GM19372 (cell line): Measurements from ENCODE around the gene ELOVL1.
A peak's percentile ranks its signal among the peaks of the same experiment; 100 is the strongest.

Experiments used
- ATAC-seq: cut with Tn5 transposase; IDR thresholded peaks from one replicate; pipeline ENCODE4 v1.9.1; 2021; ENCODE audit warnings: mild to moderate bottlenecking, low read depth, moderate library complexity; ENCODE audit not compliant: unreplicated experiment

The ELOVL1 gene

DNA sequence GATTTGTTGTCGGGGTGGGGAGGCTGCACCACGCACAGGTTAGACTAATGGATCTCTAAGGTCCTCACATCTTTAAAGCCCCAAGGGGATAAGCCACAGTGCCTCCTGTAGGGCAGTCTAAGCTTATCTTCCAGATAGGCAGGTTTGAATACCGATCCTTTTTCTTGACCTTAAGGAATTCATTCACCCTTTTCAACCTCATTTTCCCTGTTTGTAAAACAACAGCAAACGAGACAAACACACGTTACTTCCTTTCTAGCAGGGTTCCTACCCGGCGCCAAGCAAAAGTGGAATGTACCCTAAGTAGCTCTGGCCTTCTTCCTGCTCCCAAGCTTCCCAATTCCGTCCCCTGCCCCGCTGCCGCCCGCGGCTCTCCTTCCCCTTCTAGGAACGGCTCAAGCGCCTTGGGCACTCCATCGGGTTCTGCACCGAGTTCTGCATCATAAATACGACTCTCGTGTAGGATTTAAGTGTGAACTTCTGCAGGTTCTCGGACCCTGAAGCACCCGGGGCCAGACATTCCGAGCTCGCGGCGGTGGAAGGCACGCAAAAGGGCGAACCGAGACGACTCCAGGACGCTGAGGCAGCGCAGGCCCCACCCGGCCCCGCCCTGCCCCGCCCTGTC is 9.6 kb downstream of the ELOVL1 start:
- peak; percentile 15 for ATAC-seq

DNA sequence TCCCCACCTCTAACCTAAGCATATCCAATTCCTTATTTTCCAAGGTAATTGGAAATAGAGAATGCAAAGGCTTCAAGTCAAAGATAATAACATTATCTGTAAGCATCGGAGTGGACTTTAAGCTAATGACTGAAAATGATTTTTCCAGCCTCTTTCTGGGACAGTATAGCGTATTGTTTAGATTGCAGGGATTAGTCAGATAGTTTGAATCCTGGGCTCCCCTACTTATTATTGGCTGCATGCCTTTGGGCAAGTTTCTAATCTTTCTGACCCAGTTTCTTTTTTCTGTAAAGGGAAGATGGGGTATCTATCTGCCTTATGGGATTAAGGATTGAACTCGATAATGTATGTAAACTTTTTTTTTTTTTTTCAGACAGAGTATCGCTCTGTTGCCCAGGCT is 10.6 kb downstream of the ELOVL1 start:
- no peak for ATAC-seq

DNA sequence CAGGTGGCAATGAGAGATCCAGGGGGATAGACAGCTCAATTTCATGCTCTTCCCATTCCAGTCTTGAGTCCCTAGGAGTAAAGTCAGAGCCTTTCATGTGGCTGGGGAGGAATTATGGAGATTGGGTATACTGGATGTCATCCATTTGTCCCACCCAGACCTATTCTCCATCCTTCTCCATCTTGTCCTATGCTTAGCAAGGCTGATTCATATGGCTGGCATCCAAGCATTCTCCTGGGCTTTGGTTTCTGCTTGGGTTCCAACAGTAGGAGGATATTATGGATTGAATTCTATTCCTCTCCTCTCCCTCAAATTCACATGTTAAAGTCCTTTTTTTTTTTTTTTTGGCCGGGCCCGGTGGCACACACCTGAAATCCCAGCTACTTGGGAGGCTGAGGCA is 12.9 kb downstream of the ELOVL1 start:
- ATAC-seq: no peak

DNA sequence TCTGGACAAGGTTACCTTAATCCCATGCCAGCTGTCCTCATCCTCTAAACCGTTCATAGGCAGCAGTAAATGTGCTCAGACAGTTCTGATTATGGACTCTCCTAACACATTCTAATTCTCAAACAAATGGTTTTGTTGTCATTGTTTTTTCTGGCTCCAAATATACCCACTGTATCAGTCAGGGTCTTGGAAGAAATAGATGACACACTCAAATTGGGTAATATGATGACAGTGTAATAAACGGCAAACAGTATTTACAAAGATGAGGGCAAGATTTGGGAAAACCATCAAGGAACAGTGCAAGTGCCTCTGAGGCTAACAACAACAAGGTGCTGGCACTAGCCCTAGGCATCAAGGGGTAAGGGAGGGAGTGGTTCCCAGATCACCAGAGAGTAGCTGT is 13.3 kb downstream of the ELOVL1 start:
- ATAC-seq: no peak

DNA sequence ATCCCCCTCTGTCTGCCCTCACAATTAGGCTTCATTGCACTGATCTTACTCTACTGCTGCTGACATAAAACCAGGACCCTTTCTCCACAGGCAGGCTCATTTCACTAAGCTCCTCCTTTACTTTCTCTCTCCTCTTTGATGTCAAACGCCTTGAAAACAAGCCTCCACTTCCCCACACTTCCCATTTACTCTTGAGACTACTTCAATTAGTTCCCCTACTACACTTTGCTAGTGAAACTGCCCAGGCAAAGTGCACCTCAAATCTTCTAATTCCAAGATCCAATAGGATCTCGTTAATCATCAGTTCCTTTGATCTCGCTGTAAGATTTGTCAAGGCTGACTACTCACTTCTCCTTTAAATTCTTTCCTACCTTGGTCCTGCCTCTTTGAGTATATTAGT is 14.9 kb downstream of the ELOVL1 start:
- no peak for ATAC-seq

DNA sequence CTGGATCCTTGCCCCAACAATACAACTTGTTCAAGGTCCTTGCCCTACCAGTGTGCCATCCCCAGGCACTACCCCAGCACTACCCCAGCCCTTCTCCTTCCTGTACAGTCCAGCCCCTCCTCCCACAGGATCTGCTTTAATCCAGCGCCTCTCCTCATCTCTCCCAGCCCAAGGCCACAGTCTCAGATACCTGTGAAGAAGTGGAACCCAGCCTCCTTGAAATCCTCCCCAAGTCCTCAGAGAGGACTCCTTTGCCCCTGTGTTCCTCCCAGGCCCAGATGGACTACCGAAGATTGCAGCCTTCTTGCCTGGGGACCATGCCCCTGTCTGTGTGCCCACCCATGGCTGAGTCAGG is 15.5 kb downstream of the ELOVL1 start:
- no peak for ATAC-seq

DNA sequence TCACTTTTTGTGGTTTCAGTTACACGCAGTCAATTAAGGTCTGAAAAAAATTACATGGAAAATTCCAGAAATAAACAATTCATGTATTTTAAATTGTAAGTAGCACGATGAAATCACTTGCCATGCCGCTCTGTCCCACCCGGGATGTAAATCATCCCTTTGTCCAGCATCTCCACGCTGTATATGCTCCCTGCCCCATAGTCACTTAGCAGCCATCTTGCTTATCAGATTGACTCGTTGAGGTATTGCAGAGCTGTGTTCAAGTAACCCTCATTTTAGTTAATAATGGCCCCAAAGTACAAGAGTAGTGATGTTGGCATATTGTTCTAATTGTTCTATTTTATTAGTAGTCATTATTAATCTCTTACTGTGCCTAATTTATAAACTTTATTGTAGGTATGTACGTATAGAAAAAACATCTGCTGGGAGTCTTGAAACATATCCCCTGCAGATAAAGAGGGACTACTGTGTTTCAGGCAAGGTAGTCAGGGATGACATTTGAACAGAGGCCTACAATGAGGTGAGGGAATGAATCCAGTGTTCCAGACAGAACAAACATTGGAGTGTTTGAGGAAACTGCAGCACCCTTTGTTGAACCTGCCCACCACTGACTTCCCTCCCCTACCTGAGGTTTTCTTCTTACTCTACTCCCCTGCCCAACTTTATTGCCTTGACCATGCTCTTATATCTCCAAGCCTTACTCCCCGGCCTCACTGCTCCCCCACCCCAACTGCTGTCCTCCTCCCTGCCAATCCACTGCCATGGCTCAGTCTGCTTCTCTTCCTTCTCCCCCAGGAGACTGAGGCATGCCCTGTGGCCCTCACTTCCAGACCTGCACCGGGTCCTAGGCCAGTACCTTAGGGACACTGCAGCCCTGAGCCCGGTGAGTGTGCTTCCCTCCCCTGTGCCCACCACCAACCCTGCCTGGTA is 16.1 kb downstream of the ELOVL1 start:
- no peak for ATAC-seq

DNA sequence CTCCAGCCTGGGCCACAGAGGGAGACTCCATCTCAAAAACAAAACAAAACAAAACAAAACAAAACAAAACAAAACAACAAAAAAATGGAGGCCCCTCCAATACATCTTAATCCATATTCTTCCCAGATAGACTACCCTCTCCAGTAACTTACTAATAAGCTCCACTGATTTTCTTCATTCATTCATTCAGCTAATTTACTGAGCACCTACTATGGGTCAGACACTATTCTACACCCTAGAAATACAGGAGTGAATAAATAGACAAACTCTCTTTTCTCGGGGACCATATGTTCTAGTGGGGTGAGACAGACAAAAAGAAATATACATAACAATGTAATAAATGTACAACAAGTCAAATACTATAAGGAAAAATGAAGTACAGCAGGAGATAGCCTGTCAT is 16.8 kb downstream of the ELOVL1 start:
- ATAC-seq: no peak

DNA sequence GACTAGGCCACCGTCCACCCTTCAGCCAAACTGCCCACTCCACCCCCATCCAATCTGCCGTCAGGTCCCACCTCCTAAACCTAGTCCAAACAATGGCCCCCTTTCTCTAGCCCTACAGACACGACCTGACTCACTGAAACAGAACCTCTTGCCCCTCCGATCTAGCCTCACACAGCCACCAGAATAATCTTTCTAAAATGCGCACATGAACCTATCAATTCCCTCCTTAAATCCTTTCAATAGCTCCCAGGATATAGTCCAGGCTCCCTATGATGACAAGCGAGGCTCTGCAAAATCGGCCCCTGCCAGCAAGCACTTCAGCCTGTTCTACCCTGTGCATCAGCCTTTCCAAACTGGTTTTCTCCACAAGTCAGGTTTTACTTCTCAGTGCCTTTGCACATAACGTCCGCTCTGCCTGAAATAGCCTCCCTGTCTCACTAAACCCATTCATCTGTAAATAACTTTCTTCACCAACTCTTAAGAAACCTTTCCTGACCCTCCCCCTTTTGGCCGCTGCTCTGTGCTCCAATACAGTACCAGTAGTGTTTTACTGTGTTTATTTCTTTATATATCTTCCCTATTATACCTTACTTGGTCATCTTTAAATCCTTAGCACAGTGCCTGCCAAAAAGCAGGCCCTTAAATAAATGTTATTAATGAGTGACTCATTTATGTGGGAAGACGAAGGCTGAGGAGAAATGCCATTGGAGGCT is 18.1 kb downstream of the ELOVL1 start:
- ATAC-seq: no peak

DNA sequence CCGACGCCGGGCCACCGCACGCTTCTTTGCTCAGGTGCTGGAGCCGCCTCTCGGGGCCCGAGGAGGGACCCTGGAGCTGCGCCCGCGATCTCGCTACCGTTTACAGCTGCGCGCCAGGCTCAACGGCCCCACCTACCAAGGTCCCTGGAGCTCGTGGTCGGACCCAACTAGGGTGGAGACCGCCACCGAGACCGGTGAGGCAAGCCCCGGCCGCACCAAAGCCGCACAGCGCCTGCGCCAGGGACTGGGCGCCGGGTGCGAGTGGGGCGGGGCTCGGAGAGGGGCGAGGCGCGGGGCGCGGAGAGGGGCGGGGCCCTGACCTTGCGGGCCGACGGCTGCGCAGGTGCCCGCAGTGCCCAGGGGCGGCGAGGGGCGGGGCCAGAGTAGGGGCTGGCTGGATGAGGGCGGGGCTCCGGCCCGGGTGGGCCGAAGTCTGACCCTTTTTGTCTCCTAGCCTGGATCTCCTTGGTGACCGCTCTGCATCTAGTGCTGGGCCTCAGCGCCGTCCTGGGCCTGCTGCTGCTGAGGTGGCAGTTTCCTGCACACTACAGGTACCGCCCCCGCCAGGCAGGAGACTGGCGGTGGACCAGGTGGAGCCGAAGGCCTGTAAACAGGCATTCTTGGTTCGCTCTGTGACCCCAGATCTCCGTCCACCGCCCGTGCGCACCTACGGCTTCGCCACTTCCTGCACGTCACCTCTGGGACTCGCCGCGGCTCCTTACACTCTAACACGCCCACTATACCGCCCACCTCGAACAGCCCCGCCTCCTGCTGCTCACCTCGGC is 18.8 kb downstream of the ELOVL1 start:
- peak; percentile 86 for ATAC-seq

DNA sequence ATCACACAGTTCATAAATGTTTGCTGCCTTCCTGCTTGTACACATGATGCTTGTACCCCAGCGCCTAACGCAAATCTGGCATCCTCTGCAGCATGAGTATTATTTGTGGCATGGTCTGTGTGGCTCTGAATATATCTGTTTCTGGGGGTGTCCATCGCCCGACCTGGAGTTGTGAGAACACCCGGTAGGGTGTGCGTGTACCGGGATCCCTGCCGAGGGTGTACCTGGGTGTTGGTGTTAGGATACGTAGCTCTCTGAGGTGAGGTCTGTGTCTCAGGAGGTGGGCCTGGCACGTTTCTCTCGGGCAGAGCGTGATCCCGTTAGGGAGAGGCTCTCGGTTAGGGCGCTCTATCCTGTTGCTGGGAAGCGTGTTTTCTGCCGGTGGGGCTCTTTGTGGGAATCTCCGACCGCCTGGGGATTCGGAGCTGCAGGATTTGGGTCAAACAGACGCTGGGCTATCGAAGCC is 19.4 kb downstream of the ELOVL1 start:
- no peak for ATAC-seq

DNA sequence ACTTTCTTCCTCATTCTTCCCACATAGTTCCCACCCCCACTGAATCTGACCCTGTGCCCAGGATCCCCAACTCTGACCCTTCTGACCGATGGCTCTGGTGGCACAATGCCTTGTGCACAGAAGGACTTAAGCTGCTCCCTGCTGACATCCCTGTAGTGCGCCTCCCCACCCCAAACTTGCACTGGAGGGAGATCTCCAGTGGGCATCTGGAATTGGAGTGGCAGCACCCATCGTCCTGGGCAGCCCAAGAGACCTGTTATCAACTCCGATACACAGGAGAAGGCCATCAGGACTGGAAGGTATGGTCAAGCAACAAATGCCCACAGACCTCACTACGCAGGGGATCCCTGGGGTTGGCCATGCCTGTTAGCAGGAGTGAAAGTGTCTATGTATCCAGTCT is 21.2 kb downstream of the ELOVL1 start:
- ATAC-seq: no peak

DNA sequence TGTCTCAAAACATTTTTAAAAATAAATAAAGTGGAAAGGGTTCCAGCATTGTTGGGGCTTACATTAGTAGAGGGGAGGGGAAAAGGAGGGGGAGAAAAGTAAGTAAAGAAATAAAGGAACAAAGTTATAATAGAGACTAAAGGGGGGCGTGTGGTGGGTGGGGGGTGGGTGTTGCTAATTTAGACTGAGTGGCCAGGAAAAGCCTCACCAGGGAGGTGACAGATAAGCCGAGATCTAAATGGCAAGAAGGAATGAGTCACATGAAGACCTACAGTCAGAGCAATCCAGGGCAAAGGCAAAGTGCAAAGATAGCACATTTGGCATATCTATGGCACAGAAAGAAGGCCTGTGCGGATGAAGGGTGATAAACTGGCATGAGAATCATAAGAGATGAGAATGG is 22.7 kb downstream of the ELOVL1 start:
- ATAC-seq: no peak

DNA sequence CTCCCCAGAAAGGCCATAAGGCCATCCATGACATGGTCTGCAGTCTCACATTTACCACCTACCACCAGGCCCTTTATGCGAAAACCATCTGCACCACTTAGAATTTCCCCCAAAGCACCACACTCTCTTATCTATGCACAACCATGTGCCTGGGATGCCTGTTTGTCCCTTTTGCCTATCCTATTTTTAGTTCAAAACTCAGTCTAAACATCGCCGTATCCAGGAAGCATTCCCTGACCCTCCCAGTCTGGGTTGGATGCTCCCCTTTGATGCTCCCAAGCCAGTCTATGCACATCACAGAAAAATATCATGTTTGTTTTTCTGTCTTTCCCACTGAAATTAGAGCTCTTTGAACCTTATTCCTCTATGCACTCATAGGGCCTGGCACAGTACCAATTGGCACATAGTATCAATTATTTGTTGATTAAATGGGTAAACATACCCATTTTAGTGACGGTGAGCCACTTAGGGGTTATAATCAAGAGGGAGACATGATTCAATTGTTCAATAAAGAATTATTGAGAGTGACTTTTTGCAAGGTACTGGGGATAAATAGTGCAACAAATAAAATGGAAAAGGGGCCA is 23.5 kb downstream of the ELOVL1 start:
- ATAC-seq: no peak

DNA sequence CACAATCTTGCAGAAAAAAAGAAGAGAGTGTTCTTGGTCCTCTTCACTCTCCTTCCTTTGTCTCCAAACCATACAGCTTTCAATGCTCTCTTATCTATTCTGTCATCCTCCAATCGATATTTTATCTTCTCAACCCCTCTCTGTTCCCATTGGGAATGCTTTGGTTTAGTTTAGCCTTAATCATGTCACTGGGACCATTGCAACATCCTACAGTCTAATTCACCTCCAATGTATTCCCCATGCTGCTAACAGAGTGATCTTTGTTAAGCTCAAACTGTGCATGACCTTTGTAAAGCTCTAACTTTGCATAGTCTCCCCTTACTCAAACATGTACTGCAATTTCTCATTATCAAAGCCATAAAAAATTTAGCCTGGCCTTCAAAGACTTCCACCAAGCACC is 27.3 kb downstream of the ELOVL1 start:
- ATAC-seq: no peak

DNA sequence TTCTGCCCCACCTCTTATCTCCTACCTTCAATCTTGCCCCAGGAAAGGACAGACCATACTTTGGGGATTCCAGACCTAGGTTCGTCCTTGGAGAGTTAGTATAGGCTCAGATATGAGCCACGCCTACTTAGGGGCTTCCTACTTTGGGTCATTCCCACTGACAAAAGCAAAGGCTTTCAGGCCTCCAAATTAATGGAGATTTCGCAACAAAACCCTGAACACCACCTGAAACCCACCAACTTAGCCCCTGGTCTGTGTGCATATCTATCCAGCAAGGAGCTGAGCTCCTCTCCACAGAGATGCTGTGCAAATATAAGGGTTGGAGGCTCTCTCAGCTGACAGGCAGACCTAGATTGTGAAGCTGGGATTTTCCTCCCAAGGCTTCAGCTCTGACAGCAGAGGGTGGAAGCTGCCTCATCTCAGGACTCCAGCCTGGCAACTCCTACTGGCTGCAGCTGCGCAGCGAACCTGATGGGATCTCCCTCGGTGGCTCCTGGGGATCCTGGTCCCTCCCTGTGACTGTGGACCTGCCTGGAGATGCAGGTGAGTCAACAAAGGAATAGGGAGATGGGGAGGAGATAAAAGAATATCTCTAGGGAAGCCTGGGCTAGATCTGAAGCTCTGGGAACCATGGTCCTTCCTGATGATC is 28.1 kb downstream of the ELOVL1 start:
- no peak for ATAC-seq

DNA sequence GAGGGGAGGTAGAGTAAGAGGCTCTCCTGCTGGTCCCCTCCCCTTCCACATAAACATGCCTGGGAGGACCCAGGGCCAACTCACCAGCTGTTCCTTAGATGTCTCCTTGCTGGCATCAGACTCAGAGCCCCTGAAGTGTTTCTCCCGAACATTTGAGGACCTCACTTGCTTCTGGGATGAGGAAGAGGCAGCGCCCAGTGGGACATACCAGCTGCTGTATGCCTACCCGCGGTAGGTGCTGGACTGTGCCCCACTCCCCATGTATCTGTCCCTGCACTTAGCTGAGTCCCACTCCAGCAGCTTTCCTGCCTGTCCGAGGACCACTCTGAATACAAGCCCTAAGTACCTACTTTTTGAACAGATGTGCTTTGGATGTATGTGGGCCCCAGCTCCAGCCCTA is 29.8 kb downstream of the ELOVL1 start:
- no peak for ATAC-seq

DNA sequence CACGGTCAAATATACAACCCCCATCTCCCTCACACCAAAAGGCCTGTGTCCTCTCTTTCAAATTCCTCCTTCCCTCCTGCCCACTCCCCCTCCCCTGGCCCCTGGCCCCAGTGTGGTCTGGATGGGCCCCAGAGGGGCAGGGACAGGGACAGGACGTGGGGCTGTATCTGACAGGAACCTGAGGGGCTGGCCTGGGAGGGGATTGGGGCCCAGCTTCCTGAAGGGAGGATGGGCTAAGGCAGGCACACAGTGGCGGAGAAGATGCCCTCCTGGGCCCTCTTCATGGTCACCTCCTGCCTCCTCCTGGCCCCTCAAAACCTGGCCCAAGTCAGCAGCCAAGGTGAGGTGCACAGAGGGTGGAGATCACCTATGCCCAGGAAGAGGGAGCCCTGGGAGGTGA is 30.2 kb downstream of the ELOVL1 start, which contains the start of gene MPL:
Gene MPL (plus strand): TSS at position 231 of the 400 bp plus-strand sequence. CDS start 31 bp downstream, at position 262.
- no peak for ATAC-seq

DNA sequence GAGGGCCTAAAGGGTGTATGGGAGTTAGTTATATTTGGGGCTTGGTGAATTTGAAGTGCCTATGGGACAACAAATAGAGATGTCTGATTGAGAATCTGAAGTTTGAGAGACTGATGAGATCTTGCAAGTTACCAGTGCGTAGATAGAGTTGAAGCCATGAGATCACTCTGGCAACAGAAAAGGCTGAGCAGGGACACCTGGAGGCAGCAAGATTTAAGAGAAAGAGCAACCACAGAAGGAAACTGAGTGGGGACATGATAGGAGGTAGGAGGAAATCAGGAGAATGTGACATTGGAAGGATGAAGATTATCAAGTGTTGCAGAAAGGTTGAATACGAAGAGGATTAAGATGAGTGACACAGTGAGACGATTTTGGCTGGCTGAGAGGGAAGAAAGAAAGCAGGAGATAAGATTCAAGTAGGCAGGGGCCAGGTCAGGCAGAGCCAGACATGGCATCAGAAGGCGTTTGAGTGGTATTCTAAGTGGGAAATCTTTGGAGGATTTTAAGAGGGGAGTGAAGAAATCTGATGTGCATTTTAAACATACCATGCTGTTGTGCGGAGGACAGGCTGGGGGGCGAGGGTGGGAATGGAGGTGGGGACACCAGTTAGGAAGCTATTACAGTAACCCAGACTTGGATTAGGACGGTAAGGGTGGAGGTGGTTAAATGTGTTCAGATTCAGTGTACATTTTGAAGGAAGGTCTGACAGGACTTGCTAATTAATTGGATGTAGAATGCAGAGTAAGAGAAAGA is 33.2 kb downstream of the ELOVL1 start:
- ATAC-seq: no peak
